Psoas muscle (tissue), 8 donors: Measurements from ENCODE around the gene OSMR. TPM values are rescaled to one million over a fixed set of nuclear protein-coding genes. Genes with fewer than 3 reads are reported as not detected.

Experiments
- ATAC-seq, 4 donors: fragments of 200-7000 bp; cut with Tn5 transposase; one replicate each; pipeline ENCODE4 v1.9.1; 2020; ENCODE audit warnings: moderate library complexity in 3 of 4, mild to moderate bottlenecking in 2 of 4
- DNase-seq, 2 donors: peaks; one replicate each; pipeline ENCODE4 v3.0.0-alpha.2; 2020
- H3K27ac ChIP-seq: fragments of 200-600 bp; one replicate; pipeline ENCODE4 v1.8.0; 2022
- H3K27me3 ChIP-seq, 3 donors: fragments of 200-600 bp in 1 of 3; one replicate each; pipeline versions ENCODE4 v1.6.1 to v1.8.0; 2013 to 2022; ENCODE audit warnings: low read length in 2 of 3, mild to moderate bottlenecking in 2 of 3, moderate library complexity in 1 of 3; ENCODE audit not compliant: insufficient read depth in 3 of 3
- H3K36me3 ChIP-seq, 2 donors: fragments of 200-600 bp in 1 of 2; one replicate each; pipeline versions ENCODE4 v1.6.1 to v1.8.0; 2013 to 2022; ENCODE audit warnings: low read depth in 1 of 2, mild to moderate bottlenecking in 1 of 2, moderate library complexity in 1 of 2; ENCODE audit not compliant: insufficient read depth in 1 of 2
- H3K4me1 ChIP-seq: fragments of 200-600 bp; one replicate; pipeline ENCODE4 v1.8.0; 2022
- H3K4me3 ChIP-seq: fragments of 200-600 bp; one replicate; pipeline ENCODE4 v1.8.0; 2022; ENCODE audit warnings: mild to moderate bottlenecking
- H3K9me3 ChIP-seq: fragments of 200-600 bp; one replicate; pipeline ENCODE4 v1.8.0; 2022
- CTCF ChIP-seq: fragments of 200-600 bp; IDR thresholded peaks from one replicate; pipeline ENCODE4 v1.8.0; 2022; ENCODE audit warnings: antibody characterized with exemption
- WGBS, 3 donors: extraction: QIAGEN DNeasy Blood & Tissue Kit; methylation state at CpG; one replicate each; pipeline versions ENCODE4 v1.1.6 to v1.1.7; 2013; 5-methylcytosine and 5-hydroxymethylcytosine counted together
- intact Hi-C, 2 donors: fragments of 100-400 bp; cut with DNase I; formaldehyde crosslinking; loops; one replicate each; pipeline versions ENCODE4 v1.11.0 to v1.14.2; 2022
- polyA plus RNA-seq, 3 donors: library from polyadenylated mRNA; stranded (reverse); fragments of 200-250 nt; gene quantifications; one replicate each; pipeline ENCODE4 v1.2.3, GENCODE V29; 2013
- total RNA-seq, 4 donors: library from RNA; stranded (reverse); fragmentation: NEBNext Ultra II Directional in 2 of 4; extraction: Animal tissue kit (Norgen Biotek cat#: 25700) in 2 of 4; gene quantifications; one replicate each; pipeline versions ENCODE4 v1.2.1 to v1.2.4, GENCODE V29; 2021 to 2023
- donor health status: healthy with polysubstance abuse.
- donor health status: DM: no; HTN: no; CAD: no; lungs with moderate emphysema.
- donor health status: Bipolar disorder and iron deficiency.
- donor health status: healthy.
- donor health status: DM: yes; HTN: yes; CAD: no.
- donor health status: DM: no; HTN: no; CAD: no.
- donor health status: DM: no; HTN: no; CAD: no.
- donor health status: DM: yes; HTN: yes; CAD: no.

Gene OSMR
- total and polyA plus RNA-seq, 7 donors: 3.2 to 27.0 (median 9.9) TPM

- H3K4me3 ChIP-seq: no peak overlapping the region
- H3K36me3 ChIP-seq: no peaks in the 10 kb centered on the region
- peaks cover 3% of the 10 kb centered on the region for H3K4me1 ChIP-seq
- WGBS, 3 donors: 50 to 63% (median 53%) methylated on average over 3 of the region's 3 CpGs
- no peak for TF ChIP-seq CTCF
- H3K9me3 ChIP-seq: no peaks in the 10 kb centered on the region
- H3K27me3 ChIP-seq: no peaks in the 10 kb centered on the region
- no peak overlapping the region for H3K27ac ChIP-seq
- DNase-seq (peak in 1 of 2 donors; percentile 16), ATAC-seq (peak in 2 of 4 donors; percentile 25 to 34)
- intact Hi-C loops: loop anchor here (5.0 to 10.0 kb wide), 3 partner anchors 246 to 536 kb away; partner anchors contain the start of gene LIFR (in 2 of the 2)
Measured at GRCh38 chr5:38800515-38800914, 45.3 kb upstream of the OSMR start.

GRCh38 chr5:38802125-38802524 is 43.7 kb upstream of the OSMR start:
- Histone ChIP-seq H3K4me3 (no peak overlapping the region), H3K27ac (no peak overlapping the region), H3K4me1 (no peaks in the 10 kb centered on the region), H3K9me3 (no peaks in the 10 kb centered on the region), H3K27me3 (no peaks in the 10 kb centered on the region), H3K36me3 (no peaks in the 10 kb centered on the region)
- 93 to 99% (median 96%) methylated on average over 4 of the region's 4 CpGs for WGBS, 3 donors
- ATAC-seq (no peak), DNase-seq (no peak)
- intact Hi-C loops: loop anchor here (5.0 to 10.0 kb wide), 3 partner anchors 247 to 537 kb away; partner anchors contain the start of gene LIFR (in 2 of the 2)
- no peak for TF ChIP-seq CTCF

- no peak for DNase-seq
- no peak for TF ChIP-seq CTCF
- intact Hi-C loops: loop anchor here (5.0 to 10.0 kb wide), 3 partner anchors 248 to 538 kb away; partner anchors contain the start of gene LIFR (in 2 of the 2)
- H3K9me3 ChIP-seq: no peaks in the 10 kb centered on the region
- H3K27me3 ChIP-seq: no peaks in the 10 kb centered on the region
- no peak overlapping the region for H3K27ac ChIP-seq
- peaks cover 3% of the 10 kb centered on the region for H3K4me1 ChIP-seq
- no peaks in the 10 kb centered on the region for H3K36me3 ChIP-seq
- H3K4me3 ChIP-seq: no peak overlapping the region
- 70 to 87% (median 82%) methylated on average over 6 of the region's 6 CpGs for WGBS, 3 donors
- no peak for ATAC-seq
Measured at GRCh38 chr5:38803246-38803645, 42.6 kb upstream of the OSMR start.

GRCh38 chr5:38806775-38807258 is 39.0 kb upstream of the OSMR start:
- no peak for TF ChIP-seq CTCF
- no peaks in the 10 kb centered on the region for H3K36me3 ChIP-seq
- DNase-seq: peak; percentile 49 to 58
- no peak overlapping the region for H3K27ac ChIP-seq
- peaks cover 6% of the 10 kb centered on the region for H3K4me1 ChIP-seq
- no peaks in the 10 kb centered on the region for H3K9me3 ChIP-seq
- peak in 3 of 4 donors; percentile 32 to 45 (median 43) for ATAC-seq
- no peaks in the 10 kb centered on the region for H3K27me3 ChIP-seq
- 36 to 46% (median 45%) methylated on average over 3 to 4 of the region's 4 CpGs for WGBS, 3 donors
- intact Hi-C loops: loop anchor here (5.0 to 10.0 kb wide), 4 partner anchors 140 to 542 kb away; partner anchors contain the start of gene LIFR (in 2 of the 2)
- H3K4me3 ChIP-seq: no peak overlapping the region
